Urinary bladder (tissue), 4 donors: Measurements from ENCODE around the gene INO80C. TPM values are rescaled to one million over a fixed set of nuclear protein-coding genes. Genes with fewer than 3 reads are reported as not detected.

Source experiments
- DNase-seq: peaks from one replicate; pipeline ENCODE4 v3.0.0-alpha.2; 2015; ENCODE audit errors: extremely low spot score
- H3K27ac ChIP-seq: one replicate; pipeline ENCODE4 v1.5.1; 2013; ENCODE audit warnings: low read depth, mild to moderate bottlenecking, moderate library complexity
- H3K36me3 ChIP-seq: one replicate; pipeline ENCODE4 v1.6.1; 2013; ENCODE audit warnings: mild to moderate bottlenecking, moderate library complexity; ENCODE audit not compliant: insufficient read depth
- H3K4me1 ChIP-seq: one replicate; pipeline ENCODE4 v1.6.1; 2013; ENCODE audit warnings: mild to moderate bottlenecking, moderate library complexity; ENCODE audit not compliant: insufficient read depth
- H3K4me3 ChIP-seq: one replicate; pipeline ENCODE4 v1.5.1; 2013; ENCODE audit warnings: low read depth, low read length
- whole genome bisulfite sequencing: extraction: QIAGEN DNeasy Blood & Tissue Kit; methylation state at CpG from one replicate; pipeline ENCODE4 v1.1.7; 2013; 5-methylcytosine and 5-hydroxymethylcytosine counted together
- polyA plus RNA-seq: library from polyadenylated mRNA; stranded (reverse); fragments of 200-250 nt; gene quantifications from one replicate; pipeline ENCODE4 v1.2.3, GENCODE V29; 2013
- small RNA-seq: library from RNA; depleted of rRNA; stranded (forward); fragments of <200 nt; gene quantifications from one replicate; pipeline ENCODE3, GENCODE V24; 2014
- total RNA-seq: library from RNA; depleted of rRNA; stranded (reverse); fragments of >200 nt; gene quantifications from one replicate; pipeline ENCODE4 v1.2.3, GENCODE V29; 2014
- donor health status: healthy with polysubstance abuse.
- donor health status: healthy.

The INO80C gene
- total and polyA plus RNA-seq, 2 donors = 11.5 to 14.9 TPM

GRCh38 chr18:35435401-35435800 is 62.4 kb downstream of the INO80C start:
- H3K4me3 ChIP-seq = no peak overlapping the region
- no peaks in the 10 kb centered on the region for H3K36me3 ChIP-seq
- WGBS = 82% methylated on average over 3 of the region's 3 CpGs
- DNase-seq = no peak
- no peaks in the 10 kb centered on the region for H3K4me1 ChIP-seq
- no peak overlapping the region for H3K27ac ChIP-seq

GRCh38 chr18:35432565-35433001 is 65.2 kb downstream of the INO80C start:
- Histone ChIP-seq H3K36me3 (no peaks in the 10 kb centered on the region), H3K27ac (no peak overlapping the region), H3K4me1 (no peaks in the 10 kb centered on the region), H3K4me3 (no peak overlapping the region)
- DNase-seq = no peak
- 28% methylated on average over 1 of the region's 1 CpG for WGBS

GRCh38 chr18:35431374-35431741 is 66.4 kb downstream of the INO80C start:
- no peak overlapping the region for H3K4me3 ChIP-seq
- H3K36me3 ChIP-seq = no peaks in the 10 kb centered on the region
- DNase-seq = no peak
- H3K27ac ChIP-seq = no peak overlapping the region
- no peaks in the 10 kb centered on the region for H3K4me1 ChIP-seq
- 70% methylated on average over 6 of the region's 6 CpGs for WGBS

- WGBS = 56% methylated on average over 4 of the region's 4 CpGs
- no peak overlapping the region for H3K27ac ChIP-seq
- H3K36me3 ChIP-seq = no peaks in the 10 kb centered on the region
- no peak for DNase-seq
- no peaks in the 10 kb centered on the region for H3K4me1 ChIP-seq
- H3K4me3 ChIP-seq = no peak overlapping the region
Measured at GRCh38 chr18:35430721-35431373, 66.9 kb downstream of the INO80C start.

GRCh38 chr18:35426786-35427185 is 71.0 kb downstream of the INO80C start:
- no peak for DNase-seq
- H3K4me1 ChIP-seq = no peaks in the 10 kb centered on the region
- H3K27ac ChIP-seq = no peak overlapping the region
- WGBS = 83% methylated on average over 5 of the region's 5 CpGs
- no peaks in the 10 kb centered on the region for H3K36me3 ChIP-seq
- H3K4me3 ChIP-seq = no peak overlapping the region

- whole genome bisulfite sequencing = 82% methylated on average over 3 of the region's 3 CpGs
- no peak for DNase-seq
Measured at GRCh38 chr18:35424356-35424755, 73.4 kb downstream of the INO80C start.

GRCh38 chr18:35422237-35422636 is 75.5 kb downstream of the INO80C start:
- no peak overlapping the region for H3K27ac ChIP-seq
- no peaks in the 10 kb centered on the region for H3K36me3 ChIP-seq
- WGBS = 52% methylated on average over 3 of the region's 3 CpGs
- H3K4me1 ChIP-seq = no peaks in the 10 kb centered on the region
- DNase-seq = no peak
- no peak overlapping the region for H3K4me3 ChIP-seq

More at GRCh38 chr18:35424356-35424755, 73.4 kb downstream of the INO80C start:
- Histone ChIP-seq H3K4me3 (no peak overlapping the region), H3K27ac (no peak overlapping the region), H3K4me1 (no peaks in the 10 kb centered on the region), H3K36me3 (no peaks in the 10 kb centered on the region)

- Histone ChIP-seq H3K4me3 (no peak overlapping the region), H3K4me1 (no peaks in the 10 kb centered on the region), H3K27ac (no peak overlapping the region), H3K36me3 (no peaks in the 10 kb centered on the region)
- 84% methylated on average over 4 of the region's 4 CpGs for WGBS
- no peak for DNase-seq
Measured at GRCh38 chr18:35418610-35419009, 79.2 kb downstream of the INO80C start.

Small RNA genes lying within 50 kb of the gene (small RNA-seq; reads per million reads assigned to genes)
- gene AC007998.5 = not detected

Other genes with a start within 250 kb of the INO80C start
- gene ZSCAN30, start 207.7 kb downstream of the INO80C start, total RNA-seq = 23.2 TPM
- 9.1 TPM for gene ZSCAN30, start 207.7 kb downstream of the INO80C start, polyA plus RNA-seq
- gene ZNF24, start 153.5 kb downstream of the INO80C start, total RNA-seq = 68.9 TPM
- gene ZNF24, start 153.5 kb downstream of the INO80C start, polyA plus RNA-seq = 22.7 TPM
- 4.0 TPM for gene ZNF396, start 120.6 kb downstream of the INO80C start, total RNA-seq
- 1.3 TPM for gene ZNF396, start 120.6 kb downstream of the INO80C start, polyA plus RNA-seq
- 127 TPM for gene GALNT1, start 83.8 kb upstream of the INO80C start, total RNA-seq
- 29.8 TPM for gene GALNT1, start 83.8 kb upstream of the INO80C start, polyA plus RNA-seq